ENCODE data around the gene BABAM2. TPM values are rescaled to one million over a fixed set of nuclear protein-coding genes. Genes with fewer than 3 reads are reported as not detected.

The BABAM2 gene
- total and polyA plus RNA-seq, 2 of the 4 experiments (the other 2 are of a cell fraction), result 20.9 to 23.1 TPM

DNA sequence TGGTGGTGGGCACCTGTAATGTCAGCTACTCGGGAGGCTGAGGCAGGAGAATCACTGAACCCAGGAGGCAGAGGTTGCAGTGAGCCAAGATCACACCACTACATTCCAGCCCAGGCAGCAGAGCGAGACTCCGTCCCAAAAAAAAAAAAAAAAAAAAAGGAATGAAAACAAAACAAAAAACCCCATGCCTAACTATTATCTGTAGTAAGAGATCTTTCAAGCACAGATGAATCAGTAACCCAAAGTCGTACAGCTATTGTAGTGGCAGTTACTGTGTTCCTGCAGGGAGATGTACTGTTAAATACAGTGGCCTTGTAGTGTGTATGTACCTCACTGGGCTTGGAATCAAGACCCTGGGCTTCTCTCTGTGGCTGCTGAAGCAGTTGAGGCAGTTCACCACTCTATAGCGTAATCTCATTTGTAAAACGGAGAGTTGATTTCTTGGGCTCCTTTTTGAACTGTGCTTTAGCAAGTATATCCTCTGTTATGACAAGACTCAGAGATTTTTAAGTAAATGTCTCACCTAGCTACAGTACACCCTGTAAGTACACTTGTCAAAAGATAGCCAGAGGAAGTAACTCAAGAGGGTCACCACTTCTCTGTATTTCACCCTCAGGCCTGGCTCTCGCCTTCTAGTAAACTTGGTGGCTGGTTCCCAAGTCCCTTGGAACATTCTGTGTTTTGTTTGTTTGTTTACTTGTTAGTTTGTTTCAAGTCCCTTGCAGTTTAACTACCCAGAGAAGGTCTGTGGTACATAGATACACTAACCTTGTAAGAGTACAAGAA, 392.5 kb downstream of the BABAM2 start:
- no peaks in the 10 kb centered on the region for H3K27me3 ChIP-seq (ENCODE audit: control insufficient read depth, insufficient read depth, low read length)
- H3K9me1 ChIP-seq (ENCODE audit: insufficient read depth, low read length), result peaks cover 16% of the 10 kb centered on the region
- no peak overlapping the region for H3K27ac ChIP-seq (ENCODE audit: insufficient read depth, low read length)
- TF ChIP-seq SMC3 (IDR thresholded peaks at IDR 0.05; ENCODE audit: low read depth, low read length) (no peak), FOS (IDR thresholded peaks at IDR 0.05; ENCODE audit: low read depth, low read length) (no peak), NFE2L2 (IDR thresholded peaks at IDR 0.05; ENCODE audit: low read depth, low read length) (no peak), POLR2A (IDR thresholded peaks at IDR 0.05; ENCODE audit: low read depth, low read length) (no peak), MXI1 (IDR thresholded peaks at IDR 0.05; ENCODE audit: borderline replicate concordance, low read depth, low read length) (no peak), MAFK (IDR thresholded peaks at IDR 0.05; ENCODE audit: low read depth, low read length) (no peak), CHD1 (IDR thresholded peaks at IDR 0.05; ENCODE audit: low read depth, low read length) (no peak), CEBPB (IDR thresholded peaks at IDR 0.05; ENCODE audit: low read depth, low read length) (no peak), BHLHE40 (IDR thresholded peaks at IDR 0.05; ENCODE audit: low read depth, low read length) (no peak), MAZ (IDR thresholded peaks at IDR 0.05; ENCODE audit: borderline replicate concordance, low read depth, low read length) (no peak)
- TF ChIP-seq, protein P1, sequence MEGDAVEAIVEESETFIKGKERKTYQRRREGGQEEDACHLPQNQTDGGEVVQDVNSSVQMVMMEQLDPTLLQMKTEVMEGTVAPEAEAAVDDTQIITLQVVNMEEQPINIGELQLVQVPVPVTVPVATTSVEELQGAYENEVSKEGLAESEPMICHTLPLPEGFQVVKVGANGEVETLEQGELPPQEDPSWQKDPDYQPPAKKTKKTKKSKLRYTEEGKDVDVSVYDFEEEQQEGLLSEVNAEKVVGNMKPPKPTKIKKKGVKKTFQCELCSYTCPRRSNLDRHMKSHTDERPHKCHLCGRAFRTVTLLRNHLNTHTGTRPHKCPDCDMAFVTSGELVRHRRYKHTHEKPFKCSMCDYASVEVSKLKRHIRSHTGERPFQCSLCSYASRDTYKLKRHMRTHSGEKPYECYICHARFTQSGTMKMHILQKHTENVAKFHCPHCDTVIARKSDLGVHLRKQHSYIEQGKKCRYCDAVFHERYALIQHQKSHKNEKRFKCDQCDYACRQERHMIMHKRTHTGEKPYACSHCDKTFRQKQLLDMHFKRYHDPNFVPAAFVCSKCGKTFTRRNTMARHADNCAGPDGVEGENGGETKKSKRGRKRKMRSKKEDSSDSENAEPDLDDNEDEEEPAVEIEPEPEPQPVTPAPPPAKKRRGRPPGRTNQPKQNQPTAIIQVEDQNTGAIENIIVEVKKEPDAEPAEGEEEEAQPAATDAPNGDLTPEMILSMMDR (conservative IDR thresholded peaks at IDR 0.05; ENCODE audit: low read depth, low read length), result no peak
- TF ChIP-seq, protein P2, sequence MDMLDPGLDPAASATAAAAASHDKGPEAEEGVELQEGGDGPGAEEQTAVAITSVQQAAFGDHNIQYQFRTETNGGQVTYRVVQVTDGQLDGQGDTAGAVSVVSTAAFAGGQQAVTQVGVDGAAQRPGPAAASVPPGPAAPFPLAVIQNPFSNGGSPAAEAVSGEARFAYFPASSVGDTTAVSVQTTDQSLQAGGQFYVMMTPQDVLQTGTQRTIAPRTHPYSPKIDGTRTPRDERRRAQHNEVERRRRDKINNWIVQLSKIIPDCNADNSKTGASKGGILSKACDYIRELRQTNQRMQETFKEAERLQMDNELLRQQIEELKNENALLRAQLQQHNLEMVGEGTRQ (IDR thresholded peaks at IDR 0.05; ENCODE audit: low read depth, low read length), result no peak
- H2BK20ac ChIP-seq (ENCODE audit: low read depth, low read length), result no peak overlapping the region; the same call in none of the 2 replicates
- ATAC-seq (ENCODE audit: low read depth) (no peak), DNase-seq (no peak)
- BruUV-seq (replicated peaks), result no TSS peak
- H3K9me3 ChIP-seq (ENCODE audit: control insufficient read depth, insufficient read depth, low read length), result no peaks in the 10 kb centered on the region
- POLR2A ChIA-PET (ENCODE audit: unreplicated experiment), result no interaction called here
- H3K14ac ChIP-seq (replicated peaks; ENCODE audit: low read depth, low read length), result no peak overlapping the region
- no peak overlapping the region for H2AFZ ChIP-seq (replicated peaks; ENCODE audit: low read length, poor library complexity)
- no peak overlapping the region for H3K18ac ChIP-seq (ENCODE audit: low read depth, low read length)
- dilution Hi-C loops (cut with HindIII; ENCODE audit: low sequenced_read_pairs, unreplicated experiment) (no loop called here), in situ Hi-C loops (cut with MboI; ENCODE audit: low sequenced_read_pairs) (no loop called here), intact Hi-C loops (cut with micrococcal nuclease) (no loop called here)
- H3K4me1 ChIP-seq (ENCODE audit: control insufficient read depth, insufficient read depth, low read length), result peaks cover 13% of the 10 kb centered on the region
- 0 out of 2 replicates have a peak overlapping the region, but pooled peaks have one; percentile 34 for H4K91ac ChIP-seq (ENCODE audit: insufficient read depth, low read depth, low read length)
- H4K5ac ChIP-seq (ENCODE audit: low read depth, low read length), result no peak overlapping the region
- H3K23ac ChIP-seq (ENCODE audit: low read depth, low read length), result no peak overlapping the region
- CTCF ChIA-PET, result no interaction called here
- H3K56ac ChIP-seq (ENCODE audit: extremely low read depth, insufficient read depth, low read length), result no peak overlapping the region
- 100% methylated on average over 1 of the region's 7 CpGs; no CpG with 5 or more reads in 1 of the 2 experiments for WGBS, 2 experiments (ENCODE audit: extremely low coverage in 2 of 2, insufficient read length in 1 of 2)
- no peak overlapping the region for H3K9ac ChIP-seq (ENCODE audit: low read depth, low read length)
- H3K4me3 ChIP-seq (ENCODE audit: insufficient read depth, low read depth, low read length), result no peak overlapping the region
- peak overlapping the region; percentile 44; the same call in 1 of the 2 replicates for H2BK120ac ChIP-seq (ENCODE audit: low read depth, low read length)
- no peak overlapping the region for H2BK5ac ChIP-seq (ENCODE audit: low read depth, low read length, poor library complexity, severe bottlenecking)
- H2AK9ac ChIP-seq (replicated peaks; ENCODE audit: low read depth, low read length, poor library complexity), result no peak overlapping the region
- peak overlapping the region; percentile 39 for H3K4ac ChIP-seq (ENCODE audit: low read depth, low read length)
- no peaks in the 10 kb centered on the region for H3K36me3 ChIP-seq (ENCODE audit: control insufficient read depth, insufficient read depth, low read length)
- H2AK5ac ChIP-seq (ENCODE audit: low read depth, low read length), result no peak overlapping the region; the same call in 1 of the 2 replicates
- peaks cover 0 to 6% of the 10 kb centered on the region in 2 experiments; a peak in 1 of 4 replicates for H3K79me1 ChIP-seq (ENCODE audit: low read depth in 1 of 2, low read length in 2 of 2)
- peak overlapping the region; percentile 58; the same call in 1 of the 3 replicates for H2BK15ac ChIP-seq (ENCODE audit: low read depth, low read length)
- no peak overlapping the region for H3K4me2 ChIP-seq (ENCODE audit: low read depth, low read length)
- H4K8ac ChIP-seq (ENCODE audit: low read depth in 2 of 2, low read length in 2 of 2), result no peak overlapping the region
- H4K20me1 ChIP-seq (ENCODE audit: insufficient read depth, low read length), result no peaks in the 10 kb centered on the region
